Right lung (tissue), 5 donors: ENCODE measurements around the gene MRPS10. TPM values are rescaled to one million over a fixed set of nuclear protein-coding genes. Genes with fewer than 3 reads are reported as not detected.
"Not testable (repeated sequence)": the region's sequence is repeated elsewhere in the genome, so short reads cannot be mapped to it uniquely, and the experiment has no call there.

Experiments used
- DNase-seq, 2 donors: peaks; one replicate each; pipeline ENCODE4 v3.0.0-alpha.2; 2013
- polyA plus RNA-seq, 5 donors: library from polyadenylated mRNA; unstranded; fragments of 120-200 nt; gene quantifications; one replicate each; pipeline versions ENCODE4 v1.2.1 to v1.2.3, GENCODE V29; 2013; ENCODE audit warnings: inconsistent platforms in 1 of 5, low replicate concordance in 1 of 5; ENCODE audit not compliant: insufficient read length in 5 of 5, insufficient read depth in 1 of 5

The MRPS10 gene
- polyA plus RNA-seq, 5 donors: 24.1 to 31.9 (median 31.1) TPM

- not testable (repeated sequence) for DNase-seq
Measured at GRCh38 chr6:42216495-42216894, 1.2 kb downstream of the MRPS10 start.

GRCh38 chr6:42212442-42212841 is 5.2 kb downstream of the MRPS10 start:
- no peak for DNase-seq

GRCh38 chr6:42211726-42212125 is 5.9 kb downstream of the MRPS10 start:
- DNase-seq: no peak

- DNase-seq: no peak
Measured at GRCh38 chr6:42210551-42210950, 7.1 kb downstream of the MRPS10 start.

- DNase-seq: not testable (repeated sequence)
Measured at GRCh38 chr6:42207559-42207958, 10.1 kb downstream of the MRPS10 start.

GRCh38 chr6:42204768-42205282 is 12.8 kb downstream of the MRPS10 start:
- no peak for DNase-seq

- DNase-seq: no peak
Measured at GRCh38 chr6:42203183-42203582, 14.5 kb downstream of the MRPS10 start.

GRCh38 chr6:42202131-42202915 is 15.3 kb downstream of the MRPS10 start:
- not testable (repeated sequence) for DNase-seq

- DNase-seq: no peak
Measured at GRCh38 chr6:42201382-42201781, 16.3 kb downstream of the MRPS10 start.

- DNase-seq: no peak
Measured at GRCh38 chr6:42200035-42200434, 17.6 kb downstream of the MRPS10 start.

- no peak for DNase-seq
Measured at GRCh38 chr6:42199106-42199981, 18.3 kb downstream of the MRPS10 start.

GRCh38 chr6:42197555-42198362 is 19.9 kb downstream of the MRPS10 start:
- DNase-seq: no peak

- DNase-seq: no peak
Measured at GRCh38 chr6:42195415-42195814, 22.2 kb downstream of the MRPS10 start.

GRCh38 chr6:42194056-42194455 is 23.6 kb downstream of the MRPS10 start:
- DNase-seq: no peak

- DNase-seq: no peak
Measured at GRCh38 chr6:42193491-42193894, 24.2 kb downstream of the MRPS10 start.

- not testable (repeated sequence) for DNase-seq
Measured at GRCh38 chr6:42192385-42192784, 25.3 kb downstream of the MRPS10 start.

GRCh38 chr6:42190554-42191183 is 27.0 kb downstream of the MRPS10 start:
- no peak for DNase-seq

- no peak for DNase-seq
Measured at GRCh38 chr6:42188406-42188805, 29.3 kb downstream of the MRPS10 start.

GRCh38 chr6:42185597-42185996 is 32.1 kb downstream of the MRPS10 start:
- peak in 1 of 2 donors; percentile 23 for DNase-seq

GRCh38 chr6:42184475-42184874 is 33.2 kb downstream of the MRPS10 start:
- no peak for DNase-seq

- DNase-seq: no peak
Measured at GRCh38 chr6:42182101-42182500, 35.6 kb downstream of the MRPS10 start.
